HG03060 (cell line): ENCODE data around the gene RHEB.

Source experiments
- ATAC-seq: cut with Tn5 transposase; IDR thresholded peaks from one replicate; pipeline ENCODE4 v1.9.1; 2021; ENCODE audit warnings: low read depth, moderate number of reproducible peaks; ENCODE audit not compliant: unreplicated experiment

The RHEB gene

DNA sequence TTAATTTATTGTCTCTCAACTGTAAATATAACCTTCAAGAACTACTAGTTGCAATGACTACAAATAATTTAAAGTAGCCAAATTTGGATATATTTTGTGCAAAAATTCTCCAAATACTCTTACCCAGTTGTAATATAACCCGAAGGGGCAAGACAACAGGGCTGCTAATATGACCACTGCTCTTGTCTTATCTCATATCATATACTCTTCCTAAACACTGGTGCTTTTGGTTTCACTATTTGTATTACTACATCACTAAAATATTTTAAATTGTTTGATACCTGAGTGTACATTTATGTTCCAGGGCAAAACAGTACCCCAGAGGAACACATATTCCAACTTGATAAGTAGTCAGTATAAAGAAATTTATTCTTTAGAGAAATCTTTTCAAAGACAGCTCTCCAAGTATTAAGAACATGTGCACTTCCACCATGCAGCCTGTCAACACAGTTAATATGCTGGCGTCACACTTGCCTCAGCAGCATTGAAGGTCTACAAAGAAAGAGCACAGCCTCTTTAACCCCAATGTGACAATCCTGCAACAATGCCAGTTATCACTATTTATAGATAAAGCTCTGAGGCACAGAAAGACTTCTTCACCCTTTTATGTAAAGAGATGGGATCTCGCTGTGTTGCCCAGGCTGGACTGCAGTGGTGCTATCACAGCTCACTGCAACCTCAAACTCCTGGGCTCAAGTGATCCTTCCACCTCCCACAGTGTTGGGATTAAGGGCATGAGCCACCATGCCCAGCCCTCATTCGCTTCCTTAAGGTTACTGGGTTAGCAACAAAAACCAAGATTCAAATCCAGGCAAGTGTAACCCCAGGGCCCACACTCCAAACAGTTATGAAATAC lies 37.8 kb downstream of the RHEB start:
- no peak for ATAC-seq

DNA sequence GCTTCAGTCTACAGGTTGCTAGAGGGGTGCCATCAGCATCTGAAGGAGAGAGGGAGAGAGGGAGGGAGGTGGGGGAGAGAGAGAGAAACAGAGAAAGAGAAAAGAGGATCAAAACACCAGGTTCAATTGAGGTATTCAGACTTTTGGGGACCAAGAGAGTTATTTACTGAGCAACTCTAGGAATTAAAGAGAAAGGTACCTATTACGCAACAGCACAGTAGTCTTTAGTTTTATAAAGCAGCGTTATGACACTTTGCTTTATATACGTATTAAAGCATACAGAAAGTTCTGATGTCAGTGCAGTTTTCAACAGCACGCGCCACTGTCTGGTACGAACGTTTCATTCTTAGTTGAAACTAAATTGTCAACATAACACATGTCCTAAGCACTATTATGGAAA lies 41.8 kb downstream of the RHEB start:
- no peak for ATAC-seq

DNA sequence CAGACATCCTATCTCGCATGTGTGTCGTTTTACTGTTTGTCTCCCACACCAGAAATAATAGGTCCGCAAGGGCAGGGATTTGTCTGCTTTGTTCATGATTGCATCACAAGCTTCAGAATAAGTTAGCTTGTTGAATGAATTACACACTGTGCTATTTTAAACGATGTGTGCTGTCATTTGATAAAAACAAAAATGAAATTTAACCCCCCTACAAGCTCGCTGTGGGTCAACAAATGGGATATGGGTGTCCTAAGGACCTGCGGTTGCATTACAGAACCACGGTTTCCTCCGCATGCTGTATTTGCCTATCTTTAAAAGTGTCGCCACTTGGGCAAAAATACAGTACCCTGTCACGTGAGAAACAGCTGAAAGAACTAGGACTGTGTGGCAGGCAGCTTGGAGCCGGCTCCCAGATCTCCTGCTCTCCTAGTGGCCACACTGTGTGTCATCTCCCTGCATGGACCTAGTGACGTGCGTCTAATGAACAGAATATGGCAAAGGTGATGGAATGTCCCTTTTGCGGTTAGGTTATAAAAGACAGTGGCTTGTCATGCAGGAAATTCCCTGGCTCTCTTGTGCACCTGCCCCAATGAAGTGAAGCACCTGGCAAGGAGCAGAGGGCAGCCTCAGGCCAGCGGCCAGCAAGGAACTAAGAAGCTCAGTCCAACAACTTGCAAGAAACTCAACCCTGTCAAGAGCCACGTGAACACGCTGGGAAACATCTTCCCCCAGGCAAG lies 46.9 kb downstream of the RHEB start:
- ATAC-seq, result no peak

DNA sequence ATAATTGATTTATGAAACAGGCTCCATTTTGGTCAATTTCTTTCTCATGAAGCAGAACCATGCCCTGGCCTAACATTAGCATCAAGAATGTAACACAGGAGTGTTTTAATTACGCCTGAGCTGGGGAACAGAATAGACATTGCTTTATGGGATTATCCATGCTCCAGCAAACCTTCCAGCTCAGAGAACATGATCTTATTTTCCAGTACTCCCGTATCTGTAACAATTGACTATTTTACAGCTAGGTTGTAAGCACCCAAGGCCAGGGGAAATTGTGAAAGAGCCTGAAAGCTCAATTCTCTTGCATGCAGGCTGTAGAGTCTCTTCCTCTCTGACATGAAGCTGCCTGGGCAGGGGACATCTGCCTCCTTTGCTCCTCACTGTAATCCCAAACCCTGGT lies 49.0 kb downstream of the RHEB start:
- ATAC-seq, result no peak

DNA sequence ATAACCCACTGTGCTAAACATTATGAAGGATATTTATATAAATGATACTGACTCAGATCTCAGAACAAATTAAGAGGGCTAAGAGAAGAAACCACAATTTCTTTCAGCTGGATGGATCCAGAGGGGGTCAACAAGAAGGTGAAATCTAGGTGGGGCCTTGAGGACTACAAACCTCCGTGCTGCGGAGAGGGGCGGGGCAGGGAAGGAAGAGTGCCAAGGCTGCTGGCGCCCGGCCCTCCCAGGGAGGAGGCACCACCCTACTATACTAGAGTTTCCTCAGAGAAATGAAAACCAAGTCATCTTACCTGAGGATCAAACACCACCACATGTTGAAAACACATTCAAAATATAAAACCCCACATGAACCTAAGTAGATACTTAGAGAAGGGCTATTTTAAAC lies 50.4 kb downstream of the RHEB start:
- ATAC-seq, result no peak

DNA sequence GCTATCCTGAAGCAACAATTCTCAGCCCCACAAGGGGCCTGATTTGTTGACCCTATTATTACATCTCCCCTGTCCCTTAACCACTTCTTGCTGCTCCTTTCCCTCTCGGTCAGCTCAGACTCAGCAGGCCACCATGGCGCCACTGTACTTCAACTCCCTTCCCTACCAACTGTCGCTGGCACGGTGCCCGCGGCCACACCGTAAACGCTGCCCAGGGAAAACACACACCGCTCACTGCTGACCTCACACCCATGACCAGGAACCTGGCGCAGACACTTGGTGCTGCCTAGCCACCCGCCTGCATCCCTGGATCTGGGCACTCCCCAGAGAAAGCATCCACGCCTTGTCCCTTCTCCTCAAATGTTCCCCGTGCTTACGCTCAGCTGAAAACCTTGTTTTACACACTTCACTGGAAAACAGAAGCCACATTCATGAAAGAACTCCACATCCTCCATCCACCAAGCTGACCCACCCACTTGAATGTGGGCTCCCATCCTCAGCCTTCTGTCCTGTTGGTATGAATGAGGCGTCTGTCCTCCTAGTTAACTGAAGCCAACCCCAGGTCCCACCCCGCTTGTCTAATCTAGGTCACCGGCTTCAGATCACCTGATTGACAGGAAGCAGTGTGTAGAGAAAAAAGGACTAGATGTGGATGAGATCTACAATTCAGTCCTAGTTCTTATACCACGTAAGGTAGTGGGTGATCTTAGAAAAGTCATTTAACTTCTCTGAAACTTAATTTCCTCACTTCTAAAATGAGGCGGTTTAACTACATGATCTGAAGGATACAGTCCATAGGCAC lies 51.3 kb downstream of the RHEB start:
- ATAC-seq, result no peak

DNA sequence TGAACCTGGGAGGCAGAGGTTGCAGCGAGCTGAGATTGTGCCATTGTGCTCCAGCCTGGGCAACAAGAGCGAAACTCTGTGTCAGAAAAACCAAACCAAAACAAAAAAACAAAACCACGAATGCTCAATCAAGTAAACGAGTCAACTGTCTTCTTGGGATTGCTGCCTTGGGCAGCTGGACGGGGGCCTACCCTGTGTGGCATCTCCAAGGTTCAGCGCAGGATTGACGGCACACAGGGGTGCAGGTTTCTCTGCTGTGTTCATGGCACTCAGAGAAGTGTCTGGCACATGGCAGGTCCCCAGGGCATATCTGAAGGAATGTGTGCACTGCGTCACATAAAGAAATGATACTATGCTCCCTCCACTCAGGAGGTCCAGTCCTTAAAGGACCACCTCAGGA lies 54.5 kb downstream of the RHEB start:
- ATAC-seq, result no peak

DNA sequence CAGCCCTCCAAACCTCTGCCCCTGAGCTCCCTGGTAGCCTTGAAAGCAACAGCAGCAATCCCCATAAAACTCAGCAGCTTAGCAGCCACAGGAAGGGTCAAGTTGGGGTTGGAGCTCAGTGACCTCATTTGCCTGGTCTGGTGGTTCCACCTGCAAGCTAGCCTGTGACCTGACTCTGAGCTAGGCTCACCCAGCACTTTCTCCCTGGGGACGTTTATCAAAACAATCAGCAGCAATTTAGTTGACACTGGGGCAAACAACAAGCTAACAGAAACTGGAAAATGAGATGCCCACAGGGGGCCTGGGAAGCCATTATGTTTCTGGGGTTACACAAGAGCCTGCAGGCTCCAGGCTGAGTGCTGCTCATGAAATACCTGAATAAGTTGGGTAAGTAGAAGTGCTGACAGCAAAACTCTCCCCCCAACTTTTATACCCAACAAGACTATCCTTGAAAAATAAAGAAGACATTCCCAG lies 57.4 kb downstream of the RHEB start:
- ATAC-seq, result no peak

DNA sequence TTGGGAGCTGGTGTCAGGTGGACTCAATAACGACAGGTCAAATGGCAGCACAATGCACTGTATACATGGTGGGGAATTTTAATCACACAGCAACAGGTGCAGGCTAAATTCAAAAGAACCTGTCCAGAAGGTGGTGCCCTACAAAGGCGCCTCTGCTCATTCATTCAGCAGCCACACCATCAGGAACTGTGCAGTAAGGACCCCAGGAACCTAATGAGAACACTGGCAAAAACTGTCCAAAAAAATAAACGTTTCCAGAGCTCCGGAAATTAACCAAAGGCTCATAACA lies 57.8 kb downstream of the RHEB start:
- no peak for ATAC-seq

DNA sequence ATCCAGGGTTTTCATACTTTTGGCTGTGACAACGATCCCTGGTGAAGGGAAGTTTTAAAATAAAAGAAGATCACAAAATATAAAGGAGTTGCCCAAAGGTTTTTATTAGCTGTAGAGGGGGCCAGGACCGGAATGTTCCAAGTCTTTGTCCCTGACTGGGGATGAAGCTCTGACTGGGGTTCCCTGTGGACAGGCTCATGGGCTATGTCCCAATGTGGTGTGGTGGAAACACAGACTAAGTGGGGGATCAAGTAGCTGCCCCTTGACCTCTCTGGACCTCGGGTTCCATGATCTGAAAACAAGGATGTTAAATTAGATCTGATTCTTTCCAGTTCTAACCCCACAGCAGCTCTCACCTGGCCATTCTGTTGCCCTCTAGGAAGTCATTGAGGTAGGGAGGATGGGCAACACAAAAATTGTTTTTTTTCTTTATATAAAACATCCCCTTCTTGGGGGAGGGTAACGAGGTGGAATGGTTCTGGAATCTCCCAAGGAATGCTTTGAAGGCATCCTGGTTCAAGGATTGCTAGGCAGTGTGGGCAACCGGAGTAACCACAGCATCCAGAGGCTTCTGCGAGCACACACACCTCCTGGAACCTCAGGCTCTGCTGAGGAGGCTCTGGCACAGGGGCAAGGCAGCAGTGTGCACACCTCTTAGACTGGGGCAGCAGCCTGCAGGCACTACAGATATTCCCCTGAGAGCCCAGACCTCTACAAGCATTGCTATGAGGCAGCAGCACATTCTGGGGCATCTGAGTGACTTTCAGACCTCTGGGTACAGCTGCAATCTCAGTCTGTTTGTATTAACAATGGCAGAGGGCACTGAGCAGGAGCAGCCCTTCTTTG lies 58.4 kb downstream of the RHEB start:
- ATAC-seq, result no peak

DNA sequence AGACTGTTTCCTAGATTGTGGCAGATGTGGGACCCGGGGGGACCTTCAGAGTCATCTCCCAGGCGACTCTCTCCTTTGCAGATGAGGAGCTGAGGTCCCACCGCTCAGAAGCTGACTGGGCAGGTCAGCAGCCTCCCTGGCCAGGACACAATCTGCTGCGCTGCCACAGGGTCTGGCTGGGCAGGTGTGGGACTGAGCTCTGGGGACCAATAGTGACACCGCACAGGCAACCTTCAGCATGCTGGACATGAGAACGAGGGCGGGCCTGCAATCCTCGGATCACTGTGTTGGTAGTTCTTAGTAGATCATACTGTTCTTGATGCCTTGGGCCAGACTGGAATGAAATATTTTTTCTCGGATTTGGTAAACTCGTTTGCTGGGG lies 59.2 kb downstream of the RHEB start:
- ATAC-seq, result no peak

DNA sequence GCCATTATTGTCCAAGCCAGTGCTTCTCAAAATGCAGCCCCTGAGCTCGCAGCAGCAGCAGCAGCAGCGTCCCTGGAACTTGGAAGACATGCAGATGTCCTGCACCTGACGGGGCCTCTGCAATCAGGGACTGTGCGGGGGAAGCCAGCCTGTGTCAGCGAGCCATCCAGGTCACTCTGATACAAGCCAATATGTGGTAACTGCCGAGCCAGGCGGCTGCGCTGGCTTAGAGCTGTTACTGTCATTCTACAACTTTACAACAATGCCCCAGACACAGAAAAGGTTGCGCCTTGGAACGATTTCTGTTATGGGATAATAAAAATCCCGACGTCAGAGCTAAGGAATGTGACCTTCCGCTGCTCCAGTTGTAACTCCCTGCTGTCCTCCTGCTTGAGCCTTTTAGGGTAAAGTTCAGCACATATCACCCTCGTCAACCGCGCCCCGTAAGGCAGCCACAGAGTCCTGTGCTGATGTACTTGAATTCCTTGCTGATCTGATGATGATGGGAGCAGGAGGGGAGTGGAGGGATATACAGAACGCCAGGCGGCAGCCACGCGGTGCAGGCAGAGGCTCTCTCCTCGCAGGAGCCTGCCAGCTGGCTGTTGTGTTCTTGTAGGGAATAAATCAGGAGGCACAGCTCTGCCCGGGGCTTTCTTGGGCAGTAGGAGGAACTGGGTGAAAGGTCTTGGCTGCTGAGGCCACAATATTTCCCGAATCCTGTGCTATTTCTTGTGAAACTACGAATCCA lies 59.8 kb downstream of the RHEB start:
- no peak for ATAC-seq

DNA sequence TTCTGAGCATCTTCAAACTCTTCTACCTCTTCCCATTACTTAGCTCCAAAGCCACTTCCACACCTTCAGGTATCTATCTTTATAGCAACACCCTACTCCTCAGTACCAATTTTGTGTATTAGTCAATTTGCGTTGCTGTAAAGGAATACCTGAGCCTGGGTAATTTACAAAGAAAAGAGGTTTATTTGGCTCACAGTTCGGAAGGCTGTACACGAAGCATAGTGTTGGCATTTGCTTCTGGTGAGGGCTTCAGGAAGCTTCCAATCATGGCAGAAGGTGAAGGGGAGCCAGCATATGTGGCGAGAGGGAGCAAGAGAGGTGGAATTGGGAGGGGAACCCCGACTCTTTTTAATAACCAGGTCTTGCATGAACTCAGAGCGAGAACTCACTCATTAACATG lies 62.2 kb downstream of the RHEB start:
- ATAC-seq, result no peak

DNA sequence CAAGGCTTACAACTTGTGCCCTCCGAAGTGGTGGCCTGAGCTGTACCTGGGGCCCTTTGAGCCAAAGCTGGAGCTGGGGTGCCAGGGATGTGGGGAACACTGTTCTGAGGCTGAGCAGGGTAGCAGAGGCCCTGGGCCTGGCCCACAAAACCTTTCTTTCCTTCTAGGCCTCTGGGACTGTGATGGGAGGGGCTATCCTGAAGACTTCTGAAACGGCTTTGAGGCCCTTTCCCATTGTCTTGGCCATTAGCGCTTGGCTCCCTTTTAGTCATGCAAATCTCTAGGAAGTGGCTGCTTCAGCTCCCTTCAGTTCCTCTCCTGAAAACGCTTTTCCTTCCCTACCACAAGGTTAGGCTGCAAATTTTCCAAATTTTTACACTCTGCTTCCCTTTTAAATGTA lies 62.9 kb downstream of the RHEB start:
- ATAC-seq, result no peak

DNA sequence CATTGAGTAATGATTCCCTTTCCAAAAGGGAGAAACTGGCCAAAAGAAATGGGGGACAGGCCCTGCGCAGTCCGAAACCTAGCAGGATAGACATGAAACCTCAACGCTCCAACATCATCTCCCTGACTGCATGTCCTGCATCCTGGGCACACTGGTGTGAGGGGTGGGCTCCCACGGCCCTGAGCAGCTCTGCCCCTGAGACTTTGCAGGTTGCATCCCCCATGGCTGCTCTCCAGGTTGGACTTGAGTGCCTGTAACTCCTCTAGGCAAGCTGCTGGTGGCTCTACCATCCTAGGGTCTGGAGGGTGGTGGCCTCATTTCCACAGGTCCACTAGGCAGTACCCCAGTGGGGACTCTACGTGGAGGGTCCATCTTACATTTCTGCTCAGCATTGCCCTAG lies 63.4 kb downstream of the RHEB start:
- ATAC-seq, result no peak

DNA sequence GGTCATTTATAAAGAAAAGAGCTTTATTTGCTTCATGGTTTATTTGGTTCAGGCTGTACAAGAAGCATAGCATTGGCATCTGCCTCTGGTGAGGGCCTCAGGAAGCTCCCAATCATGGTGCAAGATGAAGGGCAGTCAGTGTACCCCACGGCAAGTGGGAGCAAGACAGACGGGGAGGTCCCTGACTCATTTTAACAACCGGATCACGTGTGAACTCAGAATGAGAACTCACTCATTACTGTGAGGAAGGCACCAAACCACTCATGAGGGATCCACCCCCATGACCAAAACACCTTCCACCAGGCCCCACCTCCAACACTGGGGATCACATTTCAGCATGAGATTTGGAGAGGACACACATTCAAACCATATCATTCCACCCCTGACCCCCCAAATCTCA lies 64.0 kb downstream of the RHEB start:
- ATAC-seq, result no peak

DNA sequence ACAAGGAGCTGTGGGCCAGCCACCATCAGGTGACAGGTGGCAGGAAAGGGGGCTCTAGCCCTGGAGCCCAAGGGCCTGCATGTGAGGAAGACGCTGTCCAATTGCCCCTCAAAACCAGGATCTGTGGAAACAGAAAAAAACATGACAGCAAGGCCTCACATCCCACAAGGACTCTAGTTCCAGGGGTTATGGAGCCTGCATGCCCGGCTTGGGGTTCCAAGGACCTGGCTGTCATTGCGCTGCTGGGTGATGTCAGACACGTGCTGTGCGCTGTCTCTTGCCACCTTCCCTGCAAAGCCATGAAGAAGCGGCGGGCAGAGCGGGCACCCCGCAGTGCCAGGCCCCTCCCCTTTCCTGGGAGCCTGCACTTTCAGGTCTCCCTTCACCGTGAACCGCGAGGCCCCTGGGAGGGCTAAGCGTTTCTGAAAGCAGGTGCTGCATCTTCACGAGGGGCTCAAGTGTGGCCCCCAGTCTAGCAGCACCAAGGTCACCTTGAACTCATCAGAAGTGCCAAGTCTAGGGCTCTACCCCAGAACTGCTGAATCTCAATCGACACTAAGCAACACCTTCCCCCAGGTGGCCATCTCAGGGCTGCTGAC lies 64.7 kb downstream of the RHEB start:
- no peak for ATAC-seq

DNA sequence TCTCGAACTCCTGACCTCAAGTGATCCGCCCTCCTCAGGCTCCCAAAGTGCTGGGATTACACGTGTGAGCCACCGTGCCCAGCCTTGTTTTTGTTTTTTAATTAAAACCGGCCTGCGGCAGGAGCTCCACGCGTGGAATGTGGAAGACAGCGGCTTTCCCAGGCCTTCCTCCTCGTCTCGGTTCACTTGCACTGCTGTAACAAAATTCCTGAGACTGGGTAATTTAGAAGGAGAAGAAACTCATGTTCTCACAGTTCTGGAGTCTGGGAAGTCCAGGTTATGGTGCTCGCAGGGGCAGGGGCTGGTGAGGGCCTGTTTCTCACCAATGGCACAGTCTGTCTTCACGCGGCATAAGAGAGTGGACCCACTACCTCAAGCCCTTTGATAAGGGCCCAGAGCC lies 65.4 kb downstream of the RHEB start:
- no peak for ATAC-seq

DNA sequence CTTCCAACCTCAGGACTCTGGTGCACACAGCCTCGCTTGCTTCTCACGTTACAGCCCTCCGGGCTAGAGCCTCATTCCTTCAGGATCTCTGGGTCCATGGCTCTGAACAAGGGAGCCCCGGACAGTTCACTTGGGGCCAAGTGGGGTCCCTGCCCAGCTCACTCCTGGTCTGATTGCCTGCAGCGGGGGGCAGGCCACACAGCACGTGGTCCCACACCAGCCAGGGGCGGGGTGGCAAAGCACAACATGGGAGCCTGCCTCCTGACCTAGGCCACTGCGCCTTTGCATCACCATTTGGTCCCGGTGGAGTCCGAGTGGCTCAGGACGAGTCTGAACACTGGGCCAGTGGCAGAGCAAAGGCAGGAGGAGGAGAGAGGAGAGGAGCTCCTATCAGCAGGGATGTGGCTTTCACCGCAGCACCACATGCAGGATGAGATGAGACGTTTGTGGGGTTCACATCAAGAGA lies 66.3 kb downstream of the RHEB start:
- ATAC-seq, result no peak
